ENCODE results near the gene TOM1. TPM values are rescaled to one million over a fixed set of nuclear protein-coding genes. Genes with fewer than 3 reads are reported as not detected.

Gene TOM1
- total RNA-seq, 1 experiment from 2014 or later, result 22.3 TPM

DNA sequence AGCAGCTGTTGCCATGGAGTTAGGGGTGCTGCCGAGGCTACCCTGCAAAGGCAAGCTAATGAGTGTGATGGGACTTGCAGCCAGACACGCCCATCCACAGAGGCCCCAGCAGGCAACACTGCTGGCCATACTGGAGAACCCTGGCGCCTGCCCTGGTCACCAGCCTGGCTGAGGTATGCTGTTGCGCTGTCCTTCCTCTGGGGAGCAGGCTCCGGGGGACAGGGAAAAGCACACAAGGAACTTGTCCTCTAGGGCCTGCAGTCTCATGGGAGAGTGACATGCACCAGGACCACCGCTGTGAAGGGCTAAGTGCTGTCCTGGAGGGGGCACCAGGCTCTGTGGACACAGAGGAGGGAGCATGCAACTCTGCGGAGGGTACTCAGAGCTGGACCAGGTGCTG is 35.8 kb downstream of the TOM1 start:
- Histone ChIP-seq H3K23me2 (ENCODE audit: insufficient read length, low read depth, low read length, poor library complexity, severe bottlenecking) (no peaks in the 10 kb centered on the region), H3K9me3 (ENCODE audit: control insufficient read depth, low read depth, low read length) (no peaks in the 10 kb centered on the region), H4K20me1 (ENCODE audit: control insufficient read depth, insufficient read depth, insufficient read length) (no peaks in the 10 kb centered on the region), H3K4me2 (ENCODE audit: insufficient read depth, insufficient read length, low read length) (no peak overlapping the region), H3K79me2 (ENCODE audit: insufficient read depth, low read length) (no peaks in the 10 kb centered on the region), H2AK5ac (ENCODE audit: insufficient read length, low read length) (no peak overlapping the region), H2AFZ (ENCODE audit: low read length) (no peak overlapping the region), H3T11ph (ENCODE audit: low read length) (no peak overlapping the region), H3K27ac (ENCODE audit: insufficient read length, low read depth, low read length) (no peak overlapping the region), H3K9ac (ENCODE audit: extremely low read depth, insufficient read length, low read length) (no peak overlapping the region), H3K23ac (ENCODE audit: insufficient read length, low read depth, low read length) (no peak overlapping the region), H4K8ac (replicated peaks; ENCODE audit: insufficient read length, low read depth, low read length) (no peak overlapping the region), H3K27me3 (ENCODE audit: insufficient read depth, low read length) (no peaks in the 10 kb centered on the region), H3K18ac (ENCODE audit: insufficient read length, low read depth, low read length) (no peak overlapping the region), H4K91ac (ENCODE audit: insufficient read length, low read depth, low read length) (no peak overlapping the region), H3K4me1 (ENCODE audit: insufficient read depth, low read length) (no peaks in the 10 kb centered on the region), H3K56ac (ENCODE audit: insufficient read length, low read depth, low read length) (no peak overlapping the region), H2BK20ac (ENCODE audit: low read depth, low read length, poor library complexity, severe bottlenecking) (no peak overlapping the region), H2BK12ac (ENCODE audit: insufficient read length, low read depth, low read length) (no peak overlapping the region), H2BK5ac (ENCODE audit: insufficient read length, low read length) (no peak overlapping the region), H2BK15ac (ENCODE audit: low read depth, low read length) (no peak overlapping the region), H4K5ac (ENCODE audit: insufficient read length, low read depth, low read length) (no peak overlapping the region), H2BK120ac (ENCODE audit: low read depth, low read length, poor library complexity, severe bottlenecking) (no peak overlapping the region), H3K79me1 (ENCODE audit: insufficient read depth, low read depth, low read length, poor library complexity, severe bottlenecking) (no peaks in the 10 kb centered on the region), H3K4ac (ENCODE audit: low read depth, low read length) (no peak overlapping the region), H3K14ac (ENCODE audit: insufficient read depth, low read length) (no peak overlapping the region)
- WGBS (ENCODE audit: extremely low coverage, insufficient read length, low lambda C conversion rate), result no CpG with 5 or more reads among the region's 7 CpGs
- TF ChIP-seq, protein P1, sequence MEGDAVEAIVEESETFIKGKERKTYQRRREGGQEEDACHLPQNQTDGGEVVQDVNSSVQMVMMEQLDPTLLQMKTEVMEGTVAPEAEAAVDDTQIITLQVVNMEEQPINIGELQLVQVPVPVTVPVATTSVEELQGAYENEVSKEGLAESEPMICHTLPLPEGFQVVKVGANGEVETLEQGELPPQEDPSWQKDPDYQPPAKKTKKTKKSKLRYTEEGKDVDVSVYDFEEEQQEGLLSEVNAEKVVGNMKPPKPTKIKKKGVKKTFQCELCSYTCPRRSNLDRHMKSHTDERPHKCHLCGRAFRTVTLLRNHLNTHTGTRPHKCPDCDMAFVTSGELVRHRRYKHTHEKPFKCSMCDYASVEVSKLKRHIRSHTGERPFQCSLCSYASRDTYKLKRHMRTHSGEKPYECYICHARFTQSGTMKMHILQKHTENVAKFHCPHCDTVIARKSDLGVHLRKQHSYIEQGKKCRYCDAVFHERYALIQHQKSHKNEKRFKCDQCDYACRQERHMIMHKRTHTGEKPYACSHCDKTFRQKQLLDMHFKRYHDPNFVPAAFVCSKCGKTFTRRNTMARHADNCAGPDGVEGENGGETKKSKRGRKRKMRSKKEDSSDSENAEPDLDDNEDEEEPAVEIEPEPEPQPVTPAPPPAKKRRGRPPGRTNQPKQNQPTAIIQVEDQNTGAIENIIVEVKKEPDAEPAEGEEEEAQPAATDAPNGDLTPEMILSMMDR (conservative IDR thresholded peaks at IDR 0.05), result no peak
- no peak for DNase-seq
- Mint-ChIP-seq H3K4me3 (no peak overlapping the region), H3K4me1 (peaks cover 9 to 10% of the 10 kb centered on the region in 2 experiments), H3K36me3 (ENCODE audit: insufficient read depth in 1 of 3, low read depth in 3 of 3) (peaks cover 20 to 41% (median 40%) of the 10 kb centered on the region in 3 experiments; a peak in 6 of 7 replicates), H3K27me3 (ENCODE audit: low read depth) (no peaks in the 10 kb centered on the region), H3K27ac (no peak overlapping the region), H3K9me3 (no peaks in the 10 kb centered on the region)
